HG03565 (cell line): Measurements from ENCODE around the gene SESN3.
"Not testable (repeated sequence)": the region's sequence is repeated elsewhere in the genome, so short reads cannot be mapped to it uniquely, and the experiment has no call there.

Source experiments
- ATAC-seq: cut with Tn5 transposase; IDR thresholded peaks from one replicate; pipeline ENCODE4 v1.9.1; 2021; ENCODE audit warnings: mild to moderate bottlenecking, moderate library complexity; ENCODE audit not compliant: unreplicated experiment

The SESN3 gene

DNA sequence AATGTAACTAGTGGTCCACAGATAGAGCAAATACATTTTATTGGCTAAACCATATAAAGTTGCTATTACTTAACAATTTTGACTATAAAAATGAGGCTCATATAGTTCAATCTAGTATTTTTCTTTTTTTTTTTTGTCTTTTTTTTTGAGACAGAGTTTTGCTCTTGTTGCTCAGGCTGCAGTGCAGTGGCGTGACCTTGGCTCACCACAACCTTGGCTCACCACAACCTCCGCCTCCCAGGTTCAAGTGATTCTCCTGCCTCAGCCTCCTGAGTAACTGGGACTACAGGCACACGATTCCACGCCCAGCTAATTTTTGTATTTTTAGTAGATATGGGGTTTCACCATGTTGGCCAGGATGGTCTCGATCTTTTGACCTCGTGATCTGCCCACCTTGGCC, 3.9 kb downstream of the SESN3 start:
- ATAC-seq = not testable (repeated sequence)

DNA sequence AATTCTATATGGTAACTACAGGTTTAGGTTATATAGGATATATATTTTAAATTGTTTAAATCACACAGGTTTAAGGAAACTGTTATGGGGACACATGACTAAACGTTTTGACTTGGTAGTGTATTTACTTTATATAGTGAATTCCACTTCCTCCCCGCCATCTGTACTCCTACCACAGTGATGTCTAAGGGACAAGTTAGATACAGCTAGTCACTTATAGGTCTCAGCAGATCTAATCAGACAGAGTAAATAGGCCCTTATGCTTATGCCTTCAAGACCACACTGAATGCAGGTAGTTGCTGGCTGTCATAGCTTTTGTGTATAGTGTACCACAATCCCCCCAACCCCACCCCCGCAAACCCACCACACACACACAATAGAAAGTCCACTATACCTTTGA, 8.2 kb downstream of the SESN3 start:
- ATAC-seq = no peak

DNA sequence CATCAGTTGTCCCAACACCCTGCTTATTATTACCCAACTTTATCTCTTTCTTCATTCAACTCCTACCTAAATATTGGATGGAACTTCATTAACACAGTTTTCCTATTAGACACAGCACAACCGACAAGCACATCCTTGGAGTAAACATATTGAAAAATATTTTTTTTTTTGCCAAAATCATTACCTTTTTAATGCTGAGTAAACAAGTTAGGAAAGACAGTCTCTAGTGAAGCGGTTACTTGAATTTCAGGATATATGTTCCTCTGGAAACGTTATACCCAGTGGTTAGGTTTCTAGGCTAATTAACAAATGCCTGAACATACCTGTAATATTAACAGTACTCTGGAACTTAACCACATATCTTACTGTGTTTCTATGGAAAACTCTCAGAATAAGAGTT, 11.4 kb downstream of the SESN3 start:
- ATAC-seq = no peak

DNA sequence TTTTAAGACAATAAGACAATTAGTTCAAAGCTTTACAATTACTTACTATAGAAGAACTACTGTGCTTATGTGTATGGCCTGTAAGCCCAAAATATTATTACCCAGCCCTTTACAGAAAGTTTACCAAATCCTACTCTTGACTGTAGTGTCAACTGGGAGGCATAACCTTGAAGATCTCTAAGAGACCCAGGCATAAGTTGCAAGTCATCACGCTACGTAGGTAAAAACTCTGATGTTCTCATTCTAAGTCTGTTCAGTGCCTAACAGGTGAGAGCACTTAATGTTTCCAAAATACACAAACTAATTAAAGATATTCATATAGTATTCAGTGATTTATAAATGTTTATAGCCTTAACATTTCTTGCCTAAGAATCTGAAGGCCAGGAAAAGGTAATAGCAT, 12.9 kb downstream of the SESN3 start:
- ATAC-seq = no peak

DNA sequence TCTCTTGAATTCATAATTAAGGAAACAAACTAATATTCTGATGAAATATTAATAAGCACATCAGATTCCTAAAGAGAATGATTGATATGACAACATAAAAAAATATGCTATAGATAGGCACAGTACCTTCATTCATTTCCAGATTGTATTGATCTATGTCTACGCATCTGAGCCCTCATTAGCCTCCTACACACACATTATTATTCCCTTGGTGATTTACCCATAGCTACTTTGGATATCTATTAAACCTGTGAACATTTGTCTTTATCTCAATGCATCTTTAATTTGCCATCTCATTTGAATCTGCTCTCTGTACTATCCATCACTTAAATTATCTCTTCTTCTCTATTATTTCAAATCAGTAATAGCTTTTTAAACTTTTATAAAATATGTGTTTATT, 18.4 kb downstream of the SESN3 start:
- no peak for ATAC-seq

DNA sequence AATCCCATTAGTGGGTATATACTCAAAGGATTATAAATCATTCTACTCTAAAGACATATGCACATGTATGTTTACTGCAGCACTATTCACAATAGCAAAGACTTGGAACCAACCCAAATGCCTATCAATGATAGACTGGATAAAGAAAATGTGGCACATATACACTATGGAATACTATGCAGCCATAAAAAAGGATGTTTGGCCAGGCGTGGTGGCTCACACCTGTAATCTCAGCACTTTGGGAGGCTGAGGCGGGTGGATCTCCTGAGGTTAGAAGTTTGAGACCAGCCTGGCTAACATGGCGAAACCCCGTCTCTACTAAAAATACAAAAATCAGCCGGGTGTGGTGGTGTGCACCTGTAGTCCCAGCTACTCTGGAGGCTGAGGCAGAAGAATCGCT, 21.5 kb downstream of the SESN3 start:
- not testable (repeated sequence) for ATAC-seq

DNA sequence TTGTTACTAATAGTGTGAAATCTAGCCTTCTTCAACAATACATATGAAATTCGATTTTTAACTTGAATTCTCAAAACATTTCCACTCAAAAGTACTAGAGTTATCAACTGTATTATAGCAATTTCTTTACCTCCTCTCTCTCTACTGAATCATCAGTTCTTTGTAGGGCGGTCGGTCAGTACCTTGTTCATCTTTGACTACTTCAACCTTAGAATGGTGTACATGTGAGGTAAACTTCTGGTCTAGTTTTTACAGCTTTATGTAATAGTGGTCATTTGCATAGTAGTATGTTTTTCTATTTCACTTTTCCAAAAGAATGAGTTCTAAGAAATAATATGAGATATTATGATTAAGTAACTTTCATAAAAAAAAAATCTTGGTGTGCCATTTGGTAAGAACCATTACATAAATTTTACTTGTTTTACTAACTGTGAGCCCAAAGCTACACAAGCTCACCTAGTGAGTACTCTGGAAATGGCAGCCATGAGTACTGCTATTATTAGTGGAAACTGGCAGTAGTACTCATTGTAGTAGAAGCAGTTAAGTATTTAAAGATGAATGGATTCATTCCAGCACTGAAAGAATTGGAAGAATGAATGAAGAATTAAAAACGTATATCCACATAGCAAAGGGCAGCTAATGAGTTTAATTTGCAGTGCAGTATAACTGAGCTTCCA, 30.1 kb downstream of the SESN3 start:
- no peak for ATAC-seq

DNA sequence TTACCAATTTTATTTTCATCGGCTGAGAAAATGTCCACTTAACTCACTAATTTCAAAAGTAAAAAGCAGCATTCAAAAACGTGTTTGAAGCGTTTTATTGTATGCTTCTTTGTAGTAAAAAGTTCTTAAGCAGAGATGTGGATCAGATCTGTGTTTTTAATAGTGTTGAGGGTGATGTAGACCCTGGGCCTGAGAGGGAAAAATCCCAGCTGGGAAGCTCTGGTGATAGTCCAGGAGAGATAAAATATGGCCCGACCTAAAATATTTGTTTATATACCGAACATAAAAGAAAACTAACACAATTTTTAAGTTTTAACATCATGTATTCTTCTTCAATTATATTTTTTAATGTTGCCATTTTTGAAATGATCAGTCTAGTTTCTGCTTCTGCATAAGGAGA, 35.2 kb downstream of the SESN3 start:
- no peak for ATAC-seq

DNA sequence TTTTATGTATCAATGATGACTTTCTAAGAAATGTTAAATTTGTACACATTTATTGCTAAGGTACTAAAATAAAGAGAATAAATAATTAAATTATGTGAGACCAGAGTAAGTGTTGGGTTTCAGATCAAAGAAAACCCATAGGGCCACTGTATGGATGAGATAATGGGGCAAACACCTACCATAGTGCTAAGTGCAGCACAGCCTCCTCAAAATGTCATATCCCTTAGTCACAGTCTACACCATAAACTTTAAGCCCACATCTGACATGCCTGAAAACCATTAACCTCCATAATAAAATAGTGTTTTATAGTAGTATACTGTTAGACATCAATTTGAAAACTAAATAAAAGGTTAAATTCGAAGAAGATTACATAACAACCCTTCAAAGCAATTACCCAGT, 37.5 kb downstream of the SESN3 start:
- no peak for ATAC-seq

DNA sequence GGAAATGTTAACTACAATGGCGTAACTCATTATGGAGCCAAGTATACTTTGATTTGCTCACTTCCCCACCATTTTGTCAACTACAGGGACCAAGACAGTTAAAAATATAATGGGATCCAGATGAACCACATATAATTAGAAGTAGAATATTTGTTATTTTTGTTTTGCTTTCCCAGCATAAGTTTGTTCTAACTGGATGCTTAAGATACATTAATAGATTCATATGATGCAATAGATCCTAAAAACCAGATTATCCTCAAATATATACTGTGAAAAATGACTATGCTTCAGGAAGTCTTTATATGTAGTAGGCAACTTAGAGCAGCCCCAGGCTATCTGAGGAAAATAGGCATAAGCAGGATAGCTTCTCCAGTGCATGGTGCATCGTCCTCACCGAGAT, 38.3 kb downstream of the SESN3 start:
- ATAC-seq = no peak

DNA sequence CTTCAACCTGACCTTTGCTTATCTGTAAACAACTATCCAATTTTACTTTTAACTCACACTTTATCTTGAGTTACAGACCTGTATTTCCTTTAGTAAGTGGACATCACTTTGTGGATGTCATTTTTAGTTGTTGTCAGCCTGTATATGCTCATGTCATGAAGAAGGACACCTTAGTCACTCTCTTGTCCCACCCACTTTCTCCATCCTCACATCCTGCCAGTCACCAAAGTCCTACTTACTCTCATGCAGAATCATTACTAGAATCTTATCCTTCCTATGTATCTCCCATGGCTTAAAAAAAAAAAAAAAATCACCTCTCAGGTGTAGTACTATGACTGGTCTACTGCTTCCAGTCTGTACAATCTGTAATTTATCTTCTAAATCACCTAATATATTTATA, 43.3 kb downstream of the SESN3 start:
- no peak for ATAC-seq

DNA sequence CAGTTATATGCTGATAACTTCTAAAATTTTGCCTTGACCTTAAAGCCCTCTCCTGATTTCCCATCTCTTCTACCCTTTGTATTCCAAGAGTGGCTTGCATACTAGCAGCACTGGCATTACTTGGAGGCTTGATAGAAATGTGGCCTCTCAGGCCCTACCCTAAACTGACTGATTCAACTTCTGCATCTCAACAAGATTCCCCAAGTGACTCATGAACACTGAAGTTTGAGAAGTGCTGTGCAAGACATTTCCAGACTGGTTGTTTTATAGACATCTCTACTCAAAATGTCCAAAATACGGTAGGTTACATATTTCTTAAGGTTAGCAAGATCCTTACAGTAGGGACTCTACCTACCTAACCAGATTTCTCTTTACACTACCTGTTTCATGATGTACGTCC, 48.6 kb downstream of the SESN3 start:
- ATAC-seq = no peak

DNA sequence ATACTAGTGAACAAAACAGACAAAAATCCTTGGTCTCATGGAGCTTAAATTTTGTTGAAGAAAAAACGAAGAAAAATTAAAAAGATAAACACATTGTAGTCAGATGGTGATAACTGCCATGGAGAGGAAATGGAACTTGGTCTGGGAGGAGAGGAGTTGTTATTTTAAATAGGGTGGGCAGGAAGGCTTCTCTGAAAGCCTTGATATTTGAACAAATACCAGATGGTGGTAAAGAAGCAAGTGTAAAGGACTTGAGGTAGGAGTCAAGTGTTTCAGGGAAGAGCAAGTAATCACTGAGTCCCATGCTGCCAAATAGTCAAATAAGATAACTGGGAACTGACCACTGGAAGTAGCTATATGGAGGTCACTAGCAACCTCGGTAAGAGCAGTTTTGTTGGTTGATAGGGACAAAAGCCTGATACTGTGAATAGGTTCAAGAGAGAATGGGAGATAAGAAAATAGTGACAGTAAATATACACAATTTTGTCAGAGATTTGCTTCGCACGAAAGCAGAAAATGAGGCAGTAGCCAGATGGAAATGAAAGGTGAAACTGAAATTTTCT, 55.1 kb downstream of the SESN3 start:
- no peak for ATAC-seq

DNA sequence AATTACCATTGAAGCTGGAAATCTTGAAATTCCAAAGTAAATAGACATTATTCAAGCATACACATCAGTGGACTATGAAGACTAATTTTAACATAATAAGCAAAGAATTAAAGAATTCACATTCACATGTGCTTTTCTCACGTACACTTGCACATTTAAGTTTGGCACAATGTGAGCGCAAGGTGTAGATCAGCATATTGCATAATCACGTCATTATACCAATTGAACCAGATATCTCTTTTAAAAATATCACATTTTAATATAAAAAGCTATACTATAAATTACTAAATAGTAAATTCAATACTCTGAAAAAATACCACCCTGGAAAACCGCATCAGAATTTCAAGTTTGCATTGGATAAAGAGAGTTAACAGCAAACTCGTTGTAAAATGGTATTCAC, 60.7 kb downstream of the SESN3 start:
- ATAC-seq = no peak

DNA sequence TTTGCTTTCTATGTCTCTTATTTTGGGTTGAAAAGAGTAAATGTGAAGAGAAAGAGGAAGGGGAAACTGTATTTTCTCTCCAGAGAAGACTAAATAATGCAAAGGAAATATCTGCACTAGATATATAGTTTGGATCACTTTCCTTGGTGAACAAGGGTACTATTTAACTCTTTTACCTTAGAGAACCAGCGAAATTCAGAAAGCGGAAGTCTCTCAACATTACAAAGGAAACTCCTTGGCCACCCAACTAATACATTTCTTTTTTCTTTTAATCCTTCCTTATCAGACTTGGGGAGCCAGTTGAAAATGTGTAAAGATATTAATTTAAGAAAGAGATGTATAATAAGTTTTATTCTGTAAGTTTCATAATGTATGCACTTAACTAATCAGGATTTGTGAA, 64.2 kb downstream of the SESN3 start:
- ATAC-seq = no peak

DNA sequence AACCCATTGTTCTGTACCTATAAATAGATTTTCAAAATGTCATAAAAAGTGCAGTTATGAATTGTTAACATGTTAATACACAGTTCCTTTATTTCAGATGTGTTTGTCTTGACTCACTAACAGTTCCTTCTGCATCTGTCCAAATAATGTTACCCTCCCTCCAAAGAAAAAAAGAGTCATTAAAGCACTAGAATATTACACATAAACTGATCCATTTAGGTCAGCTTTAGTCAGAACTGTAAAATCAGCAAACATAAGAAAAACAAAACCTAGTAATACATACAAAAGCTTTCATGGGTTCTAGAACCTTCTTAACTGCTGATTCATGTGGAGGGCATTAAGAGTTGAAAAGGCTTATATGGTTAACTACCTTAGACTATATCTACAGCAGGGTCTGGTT, 65.4 kb downstream of the SESN3 start:
- ATAC-seq = no peak

DNA sequence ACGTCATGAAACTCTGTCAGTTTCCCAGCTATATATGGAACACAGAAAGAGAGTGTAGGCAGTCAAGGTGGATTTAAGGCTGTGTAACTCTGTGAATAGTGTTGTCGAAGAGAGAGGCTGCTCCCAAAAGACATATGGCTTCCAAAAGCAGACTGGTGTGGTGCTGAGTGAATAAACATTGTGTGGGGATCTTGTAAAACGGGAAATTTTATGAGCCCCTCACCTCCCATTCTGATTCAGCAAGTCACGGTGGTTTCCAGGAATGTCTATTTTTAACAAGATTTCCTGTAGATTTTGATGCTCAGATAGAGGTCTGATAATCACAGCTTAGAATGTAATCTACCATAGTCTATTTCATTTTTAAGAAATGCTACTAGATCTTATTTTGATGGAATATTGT, 67.9 kb downstream of the SESN3 start:
- no peak for ATAC-seq

DNA sequence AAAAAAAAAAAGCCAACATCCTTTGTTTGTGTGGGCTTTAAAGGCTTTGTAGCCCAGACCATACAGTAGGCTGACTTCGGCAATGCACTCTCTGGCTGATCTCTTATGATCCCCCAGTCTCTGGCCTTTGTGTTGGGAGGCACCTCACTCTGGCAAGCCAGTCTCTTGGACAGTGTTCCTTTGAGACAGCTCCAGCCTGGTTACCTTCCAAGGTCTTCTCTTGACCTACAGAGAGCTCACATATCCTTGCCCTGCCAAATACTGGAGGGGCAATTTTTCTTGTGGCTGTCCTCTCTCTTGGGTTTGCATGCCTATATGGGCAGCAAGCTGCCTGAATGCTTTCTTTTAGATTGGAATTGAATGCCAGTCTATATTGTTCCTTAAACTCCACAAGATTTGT, 69.8 kb downstream of the SESN3 start:
- no peak for ATAC-seq

DNA sequence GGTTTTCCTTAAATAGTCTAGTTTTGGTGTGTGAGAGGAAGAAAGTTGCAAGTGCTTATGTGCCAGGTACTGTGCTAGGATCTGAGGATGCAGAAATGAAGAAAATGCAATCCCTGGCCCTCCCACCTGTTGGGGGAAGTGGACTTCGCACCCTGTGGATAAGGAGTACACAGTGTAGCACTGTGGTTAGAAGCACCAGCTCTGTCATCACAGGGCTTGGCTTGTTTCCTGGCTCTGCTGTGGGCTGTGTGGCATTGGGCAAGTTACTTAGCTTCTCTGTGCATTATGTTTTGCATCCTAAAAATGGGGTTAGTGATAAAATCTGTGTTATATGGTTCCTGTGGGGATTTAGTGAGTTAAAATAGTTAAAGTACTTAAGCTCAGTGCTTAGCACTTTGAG, 73.2 kb downstream of the SESN3 start:
- ATAC-seq = no peak

DNA sequence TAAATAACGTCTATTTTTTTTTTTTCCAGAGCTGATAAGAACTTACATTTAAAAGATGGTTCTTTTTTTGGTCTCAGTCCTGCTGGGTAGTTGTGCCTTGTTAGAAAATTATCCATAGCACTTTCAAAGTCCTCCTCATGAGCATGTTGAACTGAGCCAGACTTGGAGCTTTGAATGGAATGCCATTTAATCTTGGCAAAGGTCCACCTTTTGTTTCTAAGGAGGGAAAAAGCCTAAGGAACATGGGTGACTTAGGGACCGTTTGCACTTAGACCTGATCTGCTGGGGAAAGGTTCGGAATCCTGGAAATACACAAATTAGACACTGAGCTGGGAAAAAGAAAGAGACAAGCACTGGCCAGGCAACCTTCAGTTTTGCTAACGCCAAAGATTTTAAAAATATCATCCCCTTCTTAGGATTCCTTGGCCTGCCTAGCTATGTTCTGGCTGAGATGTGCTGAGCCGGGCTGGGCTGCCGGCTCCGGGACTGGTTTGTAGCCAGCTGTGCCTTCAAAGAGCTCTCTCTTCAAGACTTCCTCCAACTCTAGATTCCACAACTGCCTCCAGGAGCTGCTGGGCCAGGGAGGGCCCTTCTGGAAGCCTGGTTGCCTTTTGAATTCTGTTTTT, 74.0 kb downstream of the SESN3 start:
- ATAC-seq = no peak

DNA sequence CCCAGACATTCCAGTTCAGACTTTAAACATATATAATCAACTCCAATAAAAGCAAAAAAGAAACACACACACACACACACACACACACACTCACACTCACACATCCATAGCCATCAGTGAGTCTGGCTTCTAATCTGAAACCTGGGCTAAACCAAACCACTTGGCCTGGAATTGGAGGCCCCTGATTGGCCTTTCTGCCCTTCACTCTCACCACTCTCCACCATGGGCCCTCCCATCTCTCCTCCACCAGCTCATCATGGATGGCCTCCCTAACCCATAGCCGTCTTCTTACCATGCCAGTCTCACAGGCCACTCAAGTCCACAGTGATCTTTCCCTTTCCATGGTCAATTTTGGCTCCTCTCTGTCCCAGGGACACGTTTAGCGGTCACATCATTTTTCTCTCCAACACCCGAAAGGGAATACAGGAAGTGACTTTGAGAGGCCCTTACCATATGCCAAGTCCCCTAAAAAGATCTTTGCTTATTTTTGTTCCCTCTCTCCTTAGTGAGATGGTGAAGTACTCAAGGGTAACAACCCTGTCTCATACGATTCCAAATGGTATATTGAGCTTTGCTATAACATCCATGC, 74.8 kb downstream of the SESN3 start:
- no peak for ATAC-seq

DNA sequence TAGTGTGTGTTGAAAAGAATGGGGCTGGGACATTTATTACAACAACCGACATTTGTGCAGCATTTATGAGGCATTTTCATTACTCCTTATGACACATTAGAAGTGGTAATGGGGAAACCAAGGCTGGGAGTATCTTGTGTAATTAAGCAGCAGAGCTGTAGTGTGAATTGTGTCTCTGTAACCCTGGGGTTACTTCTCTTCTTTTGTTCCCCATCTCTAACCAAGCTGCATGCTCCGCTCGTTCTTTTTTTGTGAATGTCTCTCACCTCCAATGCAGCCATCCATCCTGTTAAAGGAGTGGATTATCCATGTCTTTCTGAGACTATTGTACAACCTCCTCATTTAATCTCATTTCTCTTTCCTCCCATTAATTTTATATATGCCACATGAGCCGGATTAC, 75.6 kb downstream of the SESN3 start:
- ATAC-seq = no peak
